ENCODE measurements around the gene FMN1. TPM values are rescaled to one million over a fixed set of nuclear protein-coding genes. Genes with fewer than 3 reads are reported as not detected.

Gene FMN1
- total and polyA plus RNA-seq, 2 of the 8 experiments (the other 6 are each of a cell fraction or from before 2014, with no cell fraction given): 0.27 to 3.7 TPM

GRCh38 chr15:32893421-32893820 lies 301.1 kb downstream of the FMN1 start:
- no peaks in the 10 kb centered on the region for H3K79me2 ChIP-seq (ENCODE audit: control insufficient read depth in 1 of 2, insufficient read depth in 2 of 2, low read length in 2 of 2)
- DNase-seq (ENCODE audit: low read depth in 1 of 2, low spot score in 2 of 2) (no peak), FAIRE-seq (no peak)
- CTCF ChIA-PET (ENCODE audit: partially characterized antibody): interaction anchor here (0.6 to 1.9 kb wide), 6 partner anchors 10 to 204 kb away, joined by 3 to 12 read pairs (median 3); no protein-coding TSS in a partner anchor
- no peaks in the 10 kb centered on the region for H3K79me1 ChIP-seq (ENCODE audit: low read depth, low read length)
- H3K4me1 ChIP-seq (replicated peaks in 1 of 4; ENCODE audit: control insufficient read depth in 3 of 4, insufficient read depth in 4 of 4, low read length in 3 of 4): peaks cover 0 to 3% (median 0%) of the 10 kb centered on the region in 4 experiments; a peak in 3 of 7 replicates
- H3K23me2 ChIP-seq (ENCODE audit: low read depth, low read length): no peaks in the 10 kb centered on the region; the same call in 1 of the 2 replicates
- no peak overlapping the region for H4K8ac ChIP-seq (ENCODE audit: extremely low read depth, insufficient read depth, low read length)
- no peak overlapping the region for H3K4ac ChIP-seq (replicated peaks; ENCODE audit: insufficient read length, low read depth, low read length)
- H4K91ac ChIP-seq (replicated peaks; ENCODE audit: insufficient read length, low read length): no peak overlapping the region
- no peak overlapping the region for H2BK12ac ChIP-seq (ENCODE audit: low read depth, low read length)
- H3K9me3 ChIP-seq (ENCODE audit: insufficient read depth in 2 of 2, low read depth in 1 of 2, low read length in 1 of 2): no peaks in the 10 kb centered on the region
- no peak overlapping the region for H3K4me2 ChIP-seq (ENCODE audit: insufficient read depth in 1 of 2, low read depth in 2 of 2, low read length in 2 of 2)
- H2BK5ac ChIP-seq (ENCODE audit: low read depth, low read length): no peak overlapping the region
- no peaks in the 10 kb centered on the region for H3K36me3 ChIP-seq (ENCODE audit: control insufficient read depth in 2 of 4, insufficient read depth in 4 of 4, low read length in 3 of 4)
- no peak overlapping the region for H2AK5ac ChIP-seq (ENCODE audit: low read depth, low read length)
- no peak overlapping the region for H3K4me3 ChIP-seq (ENCODE audit: extremely low read depth in 1 of 4, insufficient read depth in 2 of 4, low read depth in 3 of 4, low read length in 4 of 4)
- no peak overlapping the region for H3K23ac ChIP-seq (ENCODE audit: insufficient read length)
- no peak overlapping the region for H3K9ac ChIP-seq (replicated peaks in 1 of 4; ENCODE audit: extremely low read depth in 1 of 4, low read depth in 3 of 4, low read length in 3 of 4)
- no peak overlapping the region for H3K27ac ChIP-seq (ENCODE audit: low read depth, low read length)
- no peak overlapping the region for H2BK120ac ChIP-seq (replicated peaks; ENCODE audit: low read depth, low read length)
- H3K27me3 ChIP-seq (replicated peaks in 1 of 4; ENCODE audit: control insufficient read depth in 3 of 4, extremely low read depth in 1 of 4, insufficient read depth in 3 of 4, low read length in 3 of 4): no peaks in the 10 kb centered on the region; a peak in 1 of 7 replicates
- no peak overlapping the region for H4K5ac ChIP-seq (ENCODE audit: insufficient read length, low read depth, low read length)
- H4K20me1 ChIP-seq (replicated peaks in 1 of 2; ENCODE audit: control insufficient read depth in 1 of 2, insufficient read depth in 2 of 2, low read length in 2 of 2): no peaks in the 10 kb centered on the region
- H3K14ac ChIP-seq (ENCODE audit: insufficient read length): no peak overlapping the region
- H2BK15ac ChIP-seq (ENCODE audit: low read length): no peak overlapping the region
- H2BK20ac ChIP-seq (ENCODE audit: low read length): no peak overlapping the region
- no peak overlapping the region for H3K56ac ChIP-seq (replicated peaks; ENCODE audit: insufficient read length, low read depth, low read length)
- POLR2A ChIA-PET (ENCODE audit: partially characterized antibody): no interaction called here
- no peak overlapping the region for H2AFZ ChIP-seq (ENCODE audit: low read length)
- H3K18ac ChIP-seq (ENCODE audit: extremely low read depth, low read length): no peak overlapping the region
- TF ChIP-seq SP4 (IDR thresholded peaks at IDR 0.05; ENCODE audit: low read length): no peak
- TF ChIP-seq BCL11A (IDR thresholded peaks at IDR 0.05; ENCODE audit: low read depth in 2 of 2, low read length in 2 of 2): no peak
- no peak for TF ChIP-seq CTCF (IDR thresholded peaks at IDR 0.05; ENCODE audit: control extremely low read depth in 1 of 3, insufficient read depth in 1 of 3, low read depth in 1 of 3, low read length in 3 of 3)
- TF ChIP-seq HDAC2 (IDR thresholded peaks at IDR 0.05; ENCODE audit: borderline replicate concordance in 1 of 2, low read depth in 2 of 2, low read length in 2 of 2): no peak
- no peak for TF ChIP-seq SP1 (IDR thresholded peaks at IDR 0.05; ENCODE audit: low read depth, low read length)
- TF ChIP-seq TBP (IDR thresholded peaks at IDR 0.05; ENCODE audit: low read depth, low read length): no peak
- TF ChIP-seq KDM5A (IDR thresholded peaks at IDR 0.05; ENCODE audit: low read length): no peak
- TF ChIP-seq POU5F1 (IDR thresholded peaks at IDR 0.05; ENCODE audit: low read depth, low read length): no peak
- no peak for TF ChIP-seq CHD2 (IDR thresholded peaks at IDR 0.05; ENCODE audit: low read length)
